ENCODE measurements around the gene IGF1R. TPM values are rescaled to one million over a fixed set of nuclear protein-coding genes. Genes with fewer than 3 reads are reported as not detected.
A peak's percentile ranks its signal among the peaks of the same experiment; 100 is the strongest.

The IGF1R gene
- total RNA-seq, 1 donor from 2014 or later = 23.5 TPM

DNA sequence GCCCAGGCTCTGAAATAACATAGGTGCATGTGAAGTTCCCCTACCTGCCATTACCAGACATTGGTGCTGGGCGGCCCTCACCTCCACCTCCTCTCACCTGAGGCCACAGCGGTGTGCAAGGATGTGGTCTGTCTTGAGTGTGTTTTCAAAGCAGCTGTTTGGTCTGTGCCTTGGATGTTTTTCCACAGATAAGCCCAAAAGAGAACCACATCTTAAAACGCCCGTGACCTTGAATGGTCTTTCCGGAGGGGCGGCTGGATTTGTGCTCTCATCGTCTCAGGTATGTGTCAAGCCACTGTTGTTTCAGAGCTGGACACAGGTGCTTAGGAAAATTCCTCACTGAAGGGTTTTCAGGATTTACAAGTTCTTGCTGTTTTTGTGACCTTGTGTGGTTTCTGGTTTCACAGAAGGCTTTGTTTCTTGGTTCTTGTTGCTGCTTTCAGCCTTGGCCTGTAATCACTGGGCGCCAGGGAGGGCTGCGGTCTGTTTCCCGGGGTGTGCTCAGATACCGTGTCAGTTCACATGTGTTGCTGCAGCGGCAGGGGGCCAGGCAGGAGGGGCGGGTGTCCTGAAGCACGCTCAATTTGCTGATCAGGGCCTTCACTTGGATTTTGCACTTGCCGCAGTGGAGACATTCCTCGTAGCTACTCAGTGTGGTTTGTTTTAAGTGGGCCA is 128.4 kb downstream of the IGF1R start:
- Histone ChIP-seq H3K27me3 (no peaks in the 10 kb centered on the region), H3K9ac (no peak overlapping the region), H3K79me2 (ENCODE audit: low read depth) (peaks cover 93% of the 10 kb centered on the region), H2AFZ (replicated peaks) (no peak overlapping the region), H3F3A (ENCODE audit: low read depth) (peaks cover 25% of the 10 kb centered on the region), H3K9me3 (ENCODE audit: low read depth) (no peaks in the 10 kb centered on the region), H3K4me3 (no peak overlapping the region), H4K20me1 (ENCODE audit: low read depth) (peaks cover 97% of the 10 kb centered on the region), H3K27ac (no peak overlapping the region), H3K4me1 (peaks cover 20% of the 10 kb centered on the region), H3K36me3 (no peaks in the 10 kb centered on the region), H3K4me2 (no peak overlapping the region)
- Mint-ChIP-seq H3K9me3 (peaks cover 2% of the 10 kb centered on the region), H3K4me3 (no peak overlapping the region), H3K27ac (peak overlapping the region; percentile 88), H3K4me1 (peaks cover 50% of the 10 kb centered on the region), H3K36me3 (peaks cover 7% of the 10 kb centered on the region), H3K27me3 (ENCODE audit: insufficient read depth, low read depth) (peaks cover 6% of the 10 kb centered on the region)
- TF ChIP-seq EZH2phosphoT487 (IDR thresholded peaks at IDR 0.05) = no peak
- TF ChIP-seq EZH2 (IDR thresholded peaks at IDR 0.05) = no peak
- TF ChIP-seq, protein P1, sequence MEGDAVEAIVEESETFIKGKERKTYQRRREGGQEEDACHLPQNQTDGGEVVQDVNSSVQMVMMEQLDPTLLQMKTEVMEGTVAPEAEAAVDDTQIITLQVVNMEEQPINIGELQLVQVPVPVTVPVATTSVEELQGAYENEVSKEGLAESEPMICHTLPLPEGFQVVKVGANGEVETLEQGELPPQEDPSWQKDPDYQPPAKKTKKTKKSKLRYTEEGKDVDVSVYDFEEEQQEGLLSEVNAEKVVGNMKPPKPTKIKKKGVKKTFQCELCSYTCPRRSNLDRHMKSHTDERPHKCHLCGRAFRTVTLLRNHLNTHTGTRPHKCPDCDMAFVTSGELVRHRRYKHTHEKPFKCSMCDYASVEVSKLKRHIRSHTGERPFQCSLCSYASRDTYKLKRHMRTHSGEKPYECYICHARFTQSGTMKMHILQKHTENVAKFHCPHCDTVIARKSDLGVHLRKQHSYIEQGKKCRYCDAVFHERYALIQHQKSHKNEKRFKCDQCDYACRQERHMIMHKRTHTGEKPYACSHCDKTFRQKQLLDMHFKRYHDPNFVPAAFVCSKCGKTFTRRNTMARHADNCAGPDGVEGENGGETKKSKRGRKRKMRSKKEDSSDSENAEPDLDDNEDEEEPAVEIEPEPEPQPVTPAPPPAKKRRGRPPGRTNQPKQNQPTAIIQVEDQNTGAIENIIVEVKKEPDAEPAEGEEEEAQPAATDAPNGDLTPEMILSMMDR (IDR thresholded peaks at IDR 0.05) = no peak
- no peak for DNase-seq (ENCODE audit: low spot score)

DNA sequence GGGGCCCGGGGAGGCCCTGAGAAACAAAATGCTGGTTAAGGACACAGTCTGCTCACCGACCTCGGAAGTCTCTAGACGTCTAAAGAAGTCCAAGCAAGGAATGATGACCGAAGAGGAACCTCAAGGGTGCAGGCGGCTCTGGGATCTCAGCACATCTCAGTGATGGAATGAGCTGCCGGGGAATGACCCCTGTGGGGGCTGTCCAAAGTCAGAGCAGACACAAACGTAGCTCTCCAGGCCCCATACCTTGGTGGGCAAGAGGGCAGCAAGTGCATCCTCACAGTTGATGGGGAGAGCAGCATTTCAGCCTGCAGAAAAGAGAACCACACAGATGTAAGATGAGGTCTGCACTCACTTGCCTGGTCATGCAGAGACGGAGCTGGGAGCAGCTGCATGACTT is 129.1 kb downstream of the IGF1R start:
- H3K9me3 Mint-ChIP-seq = peaks cover 2% of the 10 kb centered on the region
- H3K36me3 ChIP-seq = no peaks in the 10 kb centered on the region
- peak overlapping the region; percentile 88 for H3K27ac Mint-ChIP-seq
- H3K4me2 ChIP-seq = no peak overlapping the region
- no peaks in the 10 kb centered on the region for H3K9me3 ChIP-seq (ENCODE audit: low read depth)
- H3K27me3 Mint-ChIP-seq (ENCODE audit: insufficient read depth, low read depth) = peaks cover 6% of the 10 kb centered on the region
- peaks cover 48% of the 10 kb centered on the region for H3K4me1 Mint-ChIP-seq
- no peak overlapping the region for H3K4me3 Mint-ChIP-seq
- DNase-seq (ENCODE audit: low spot score) = no peak
- peaks cover 99% of the 10 kb centered on the region for H4K20me1 ChIP-seq (ENCODE audit: low read depth)
- TF ChIP-seq EZH2 (IDR thresholded peaks at IDR 0.05) = no peak
- TF ChIP-seq, protein P1 (IDR thresholded peaks at IDR 0.05) = no peak
- TF ChIP-seq EZH2phosphoT487 (IDR thresholded peaks at IDR 0.05) = no peak
- H3K36me3 Mint-ChIP-seq = peaks cover 9% of the 10 kb centered on the region
- no peak overlapping the region for H3K27ac ChIP-seq
- no peak overlapping the region for H3K9ac ChIP-seq
- H3K4me1 ChIP-seq = peaks cover 19% of the 10 kb centered on the region
- H3K27me3 ChIP-seq = no peaks in the 10 kb centered on the region
- no peak overlapping the region for H3K4me3 ChIP-seq
- H3F3A ChIP-seq (ENCODE audit: low read depth) = peaks cover 25% of the 10 kb centered on the region
- H2AFZ ChIP-seq (replicated peaks) = no peak overlapping the region
- peaks cover 93% of the 10 kb centered on the region for H3K79me2 ChIP-seq (ENCODE audit: low read depth)

DNA sequence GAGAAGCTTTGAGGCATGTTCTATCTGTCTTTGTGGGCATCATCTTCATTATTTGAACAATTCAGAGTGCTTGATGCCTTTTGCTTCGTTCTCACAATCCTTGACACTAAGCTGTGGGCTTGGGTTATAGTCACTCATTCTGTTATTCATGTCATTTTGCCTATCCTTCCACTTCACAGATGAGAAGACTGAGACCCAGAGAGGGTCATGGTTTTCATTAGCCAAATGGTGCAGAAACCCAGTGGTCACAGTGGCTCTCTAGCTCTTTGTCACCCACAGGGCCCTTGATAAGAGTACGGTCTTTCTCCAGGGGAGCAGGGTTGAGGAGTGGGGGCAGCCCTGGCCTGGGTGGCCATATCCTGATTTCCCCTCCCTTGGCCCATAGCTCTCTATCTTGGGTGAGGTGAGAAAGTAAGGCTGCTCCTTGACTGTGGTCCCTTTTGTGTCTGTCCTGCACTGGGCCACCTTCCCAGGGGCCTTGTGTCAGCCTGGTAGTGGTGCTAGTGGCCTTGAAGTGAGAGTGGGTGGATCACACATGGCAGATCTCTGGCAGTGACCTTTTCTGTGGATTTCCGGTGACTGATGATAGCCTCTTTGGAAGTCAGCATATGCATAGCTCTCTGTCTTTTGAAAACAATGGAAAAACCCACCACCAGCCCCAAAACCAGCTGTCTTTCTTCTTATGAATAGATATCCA is 130.1 kb downstream of the IGF1R start:
- Histone ChIP-seq H2AFZ (replicated peaks) (no peak overlapping the region), H3K27ac (no peak overlapping the region), H3F3A (ENCODE audit: low read depth) (peaks cover 25% of the 10 kb centered on the region), H3K9ac (no peak overlapping the region), H3K36me3 (no peaks in the 10 kb centered on the region), H4K20me1 (ENCODE audit: low read depth) (peaks cover 99% of the 10 kb centered on the region), H3K79me2 (ENCODE audit: low read depth) (peaks cover 93% of the 10 kb centered on the region), H3K27me3 (no peaks in the 10 kb centered on the region), H3K4me2 (no peak overlapping the region), H3K4me3 (no peak overlapping the region), H3K9me3 (ENCODE audit: low read depth) (no peaks in the 10 kb centered on the region), H3K4me1 (peaks cover 15% of the 10 kb centered on the region)
- TF ChIP-seq EZH2 (IDR thresholded peaks at IDR 0.05) (no peak), EZH2phosphoT487 (IDR thresholded peaks at IDR 0.05) (no peak)
- TF ChIP-seq, protein P1 (IDR thresholded peaks at IDR 0.05) = no peak
- no peak for DNase-seq (ENCODE audit: low spot score)
- Mint-ChIP-seq H3K27ac (peak overlapping the region; percentile 13), H3K9me3 (peaks cover 2% of the 10 kb centered on the region), H3K4me3 (no peak overlapping the region), H3K27me3 (ENCODE audit: insufficient read depth, low read depth) (peaks cover 6% of the 10 kb centered on the region), H3K4me1 (peaks cover 44% of the 10 kb centered on the region), H3K36me3 (peaks cover 9% of the 10 kb centered on the region)

Data from neural progenitor cell (in vitro differentiated cells).